BJ (cell line): ENCODE measurements around the gene LDLR. TPM values are rescaled to one million over a fixed set of nuclear protein-coding genes. Genes with fewer than 3 reads are reported as not detected.
A peak's percentile ranks its signal among the peaks of the same experiment; 100 is the strongest.

Experiments
- CTCF ChIA-PET: fragments of 350-600 bp; formaldehyde crosslinking; extraction: SDS; loops from one replicate; lab custom pipeline; 2021; ENCODE audit warnings: antibody characterized with exemption, inconsistent platforms; lab: Yijun Ruan, JAX
- POLR2A ChIA-PET: fragments of 300-600 bp; sonication (Branson Sonifier 250); formaldehyde crosslinking; extraction: SDS; loops from one replicate; lab custom pipeline; 2021; ENCODE audit warnings: antibody characterized with exemption; lab: Charles Lee
- DNase-seq: peaks from one replicate; pipeline ENCODE4 v3.0.0-alpha.2; 2011; ENCODE audit warnings: low read depth
- H3K27me3 ChIP-seq: 2 replicates; pipeline ENCODE4 v1.6.0; 2011; ENCODE audit warnings: low read length; ENCODE audit not compliant: control insufficient read depth, insufficient read depth
- H3K36me3 ChIP-seq: 2 replicates; pipeline ENCODE4 v1.5.1; 2011; ENCODE audit warnings: low read length; ENCODE audit not compliant: control insufficient read depth, insufficient read depth
- H3K4me3 ChIP-seq: 2 replicates; pipeline ENCODE4 v1.5.1; 2011; ENCODE audit warnings: low read depth, mild to moderate bottlenecking, control low read depth, low read length
- polyA plus RNA-seq: library from polyadenylated mRNA; depleted of rRNA; stranded (reverse); fragments of >200 nt; gene quantifications from 2 replicates; pipeline ENCODE4 v1.2.3, GENCODE V29; 2011
- TF ChIP-seq, protein P1 (sequence below): IDR thresholded peaks from 2 replicates; pipeline ENCODE4 v1.5.1; 2011; ENCODE audit warnings: low read depth, mild to moderate bottlenecking, control low read depth, inconsistent platforms, low read length, moderate library complexity; ENCODE audit not compliant: insufficient read depth

The LDLR gene
- polyA plus RNA-seq, 1 experiment = 60.0 TPM

DNA sequence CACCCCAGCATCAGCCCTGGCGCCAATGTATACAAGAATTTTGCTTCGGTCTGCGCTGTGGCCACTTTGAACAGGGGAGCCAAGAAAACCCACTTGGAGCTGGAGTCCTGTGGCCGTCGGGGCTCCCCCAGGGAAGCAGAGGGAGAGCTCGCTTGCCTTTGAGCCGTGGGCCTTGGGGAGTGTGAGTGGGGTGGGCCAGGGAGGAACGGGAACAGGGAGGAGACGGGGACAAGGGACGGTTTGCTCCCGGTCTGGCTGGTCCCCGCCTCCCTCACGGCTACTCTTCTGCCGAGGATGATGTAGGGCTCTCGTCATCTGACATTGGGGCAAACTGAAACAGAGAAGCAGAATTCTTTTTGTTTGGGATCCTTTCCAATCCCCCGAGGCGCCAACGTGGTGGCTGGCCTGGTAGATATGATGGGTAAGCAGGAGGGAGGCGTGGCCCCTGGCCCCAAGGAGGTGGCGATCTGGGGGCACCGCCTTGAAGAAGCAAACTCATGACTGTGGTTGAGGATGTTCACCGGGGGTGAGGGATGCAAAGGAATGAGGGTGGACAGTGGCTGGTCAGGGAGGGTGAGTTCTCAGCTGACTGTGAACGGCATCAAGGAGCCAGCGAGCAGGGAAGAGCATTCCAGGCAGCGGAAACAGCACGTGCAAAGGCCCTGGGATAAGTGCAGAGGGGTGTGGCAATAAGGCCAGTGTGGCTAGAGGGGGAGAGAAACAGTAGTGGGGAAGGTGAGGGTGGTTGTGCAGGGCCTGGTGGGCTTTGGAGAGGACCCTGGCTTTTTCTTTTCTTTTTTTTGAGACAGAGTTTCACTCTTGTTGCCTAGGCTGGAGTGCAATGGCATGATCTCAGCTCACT, 77.2 kb downstream of the LDLR start:
- H3K4me3 ChIP-seq = no peak overlapping the region
- POLR2A ChIA-PET = no interaction called here
- no peaks in the 10 kb centered on the region for H3K27me3 ChIP-seq
- TF ChIP-seq, protein P1, sequence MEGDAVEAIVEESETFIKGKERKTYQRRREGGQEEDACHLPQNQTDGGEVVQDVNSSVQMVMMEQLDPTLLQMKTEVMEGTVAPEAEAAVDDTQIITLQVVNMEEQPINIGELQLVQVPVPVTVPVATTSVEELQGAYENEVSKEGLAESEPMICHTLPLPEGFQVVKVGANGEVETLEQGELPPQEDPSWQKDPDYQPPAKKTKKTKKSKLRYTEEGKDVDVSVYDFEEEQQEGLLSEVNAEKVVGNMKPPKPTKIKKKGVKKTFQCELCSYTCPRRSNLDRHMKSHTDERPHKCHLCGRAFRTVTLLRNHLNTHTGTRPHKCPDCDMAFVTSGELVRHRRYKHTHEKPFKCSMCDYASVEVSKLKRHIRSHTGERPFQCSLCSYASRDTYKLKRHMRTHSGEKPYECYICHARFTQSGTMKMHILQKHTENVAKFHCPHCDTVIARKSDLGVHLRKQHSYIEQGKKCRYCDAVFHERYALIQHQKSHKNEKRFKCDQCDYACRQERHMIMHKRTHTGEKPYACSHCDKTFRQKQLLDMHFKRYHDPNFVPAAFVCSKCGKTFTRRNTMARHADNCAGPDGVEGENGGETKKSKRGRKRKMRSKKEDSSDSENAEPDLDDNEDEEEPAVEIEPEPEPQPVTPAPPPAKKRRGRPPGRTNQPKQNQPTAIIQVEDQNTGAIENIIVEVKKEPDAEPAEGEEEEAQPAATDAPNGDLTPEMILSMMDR = no peak
- CTCF ChIA-PET = interaction anchor here (0.6 kb wide), 1 partner anchor 18 kb away, joined by 3 read pairs; no protein-coding TSS in a partner anchor
- peak; percentile 86 for DNase-seq
- H3K36me3 ChIP-seq = peaks cover 20% of the 10 kb centered on the region

DNA sequence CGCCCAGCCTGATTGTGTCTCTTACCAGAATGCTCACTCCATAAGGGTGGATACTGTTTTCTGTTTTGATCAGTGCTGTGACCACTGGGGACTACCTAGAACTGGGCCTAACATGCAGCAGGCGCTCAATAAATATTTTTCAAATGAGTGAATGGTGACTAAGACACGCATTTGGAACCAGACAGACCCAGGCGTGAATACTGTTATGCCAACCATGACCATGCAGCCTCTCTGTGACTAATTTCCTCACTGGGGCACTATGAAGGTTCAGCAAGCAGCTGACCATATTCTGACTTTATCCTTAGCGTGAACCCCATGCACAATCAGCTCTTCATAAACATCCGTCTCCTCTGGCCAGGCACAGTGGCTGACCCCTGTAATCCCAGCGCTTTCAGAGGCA, 79.3 kb downstream of the LDLR start:
- POLR2A ChIA-PET = interaction anchor here (0.5 to 1.0 kb wide), 4 partner anchors 9 to 110 kb away, joined by 4 to 12 read pairs (median 8); no protein-coding TSS in a partner anchor
- Histone ChIP-seq H3K4me3 (no peak overlapping the region), H3K36me3 (peaks cover 32% of the 10 kb centered on the region), H3K27me3 (no peaks in the 10 kb centered on the region)
- peak; percentile 95 for DNase-seq
- TF ChIP-seq, protein P1 = no peak
- CTCF ChIA-PET = interaction anchor here (0.7 to 1.9 kb wide), 8 partner anchors 14 to 42 kb away, joined by 3 to 6 read pairs (median 5); no protein-coding TSS in a partner anchor

DNA sequence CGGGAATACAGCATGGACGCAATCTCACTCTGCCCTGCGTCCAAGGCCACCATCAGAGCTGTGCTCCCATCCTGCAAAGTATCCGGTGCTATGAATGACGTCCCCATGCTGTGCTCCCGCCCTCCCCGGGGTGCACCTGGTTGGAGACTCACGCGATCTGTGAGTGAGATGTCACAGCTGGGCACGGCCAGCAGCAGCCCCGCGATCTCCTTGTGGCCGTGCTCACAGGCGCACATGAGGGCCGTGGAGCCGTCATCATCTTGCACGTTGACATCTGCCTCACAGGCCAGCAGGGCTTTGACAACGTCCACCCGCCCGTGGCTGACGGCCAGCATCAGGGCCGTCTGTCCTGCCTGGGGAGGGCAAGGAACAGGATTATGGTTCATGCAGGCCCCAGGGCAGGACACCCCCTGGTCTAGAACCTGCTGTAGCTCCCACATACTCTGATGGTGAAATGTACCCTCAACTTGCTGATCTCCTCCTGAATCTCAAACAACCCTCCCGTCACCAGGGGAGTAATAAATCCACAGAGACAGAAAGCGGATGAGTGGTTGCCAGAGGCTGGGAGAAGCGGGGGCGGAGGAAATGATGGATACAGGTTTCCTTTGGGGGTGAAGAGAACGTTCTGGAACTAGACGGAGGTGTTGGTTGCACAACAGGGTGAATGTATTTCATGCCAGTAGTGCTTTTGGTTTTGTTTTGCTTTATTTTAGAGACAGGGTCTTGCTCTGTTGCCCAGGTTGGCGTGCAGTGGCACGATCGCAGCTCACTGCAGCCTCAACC, 80.8 kb downstream of the LDLR start:
- no peak for DNase-seq
- TF ChIP-seq, protein P1 = no peak
- H3K4me3 ChIP-seq = no peak overlapping the region
- ChIA-PET POLR2A (no interaction called here), CTCF (interaction anchor here (0.7 to 1.7 kb wide), 5 partner anchors 24 to 40 kb away, joined by 4 to 6 read pairs (median 5); no protein-coding TSS in a partner anchor)
- no peaks in the 10 kb centered on the region for H3K27me3 ChIP-seq
- peaks cover 39% of the 10 kb centered on the region for H3K36me3 ChIP-seq

DNA sequence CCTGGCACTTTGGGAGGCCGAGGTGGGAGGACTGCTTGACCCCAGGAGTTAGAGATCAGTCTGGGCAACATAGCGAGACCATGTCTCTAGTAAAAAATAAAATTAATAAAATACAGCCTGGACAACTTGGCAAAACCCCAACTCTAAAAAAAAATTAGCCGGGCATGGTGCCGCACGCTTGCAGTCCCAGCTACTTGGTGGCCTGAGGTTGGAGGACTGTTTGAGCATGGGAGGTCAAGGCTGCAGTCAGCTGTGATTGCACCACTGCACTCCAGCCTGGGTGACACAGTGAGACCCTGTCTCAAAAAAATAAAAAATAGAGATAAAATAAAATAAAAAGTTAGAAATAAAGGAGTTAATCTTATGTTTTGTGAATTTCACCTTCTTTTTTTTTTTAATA, 81.9 kb downstream of the LDLR start:
- POLR2A ChIA-PET = interaction anchor here (0.7 kb wide), 1 partner anchor 358 kb away, joined by 4 read pairs; the partner anchor contains the start of gene ECSIT
- TF ChIP-seq, protein P1 = no peak
- CTCF ChIA-PET = no interaction called here
- Histone ChIP-seq H3K4me3 (no peak overlapping the region), H3K36me3 (peaks cover 44% of the 10 kb centered on the region), H3K27me3 (no peaks in the 10 kb centered on the region)
- no peak for DNase-seq

DNA sequence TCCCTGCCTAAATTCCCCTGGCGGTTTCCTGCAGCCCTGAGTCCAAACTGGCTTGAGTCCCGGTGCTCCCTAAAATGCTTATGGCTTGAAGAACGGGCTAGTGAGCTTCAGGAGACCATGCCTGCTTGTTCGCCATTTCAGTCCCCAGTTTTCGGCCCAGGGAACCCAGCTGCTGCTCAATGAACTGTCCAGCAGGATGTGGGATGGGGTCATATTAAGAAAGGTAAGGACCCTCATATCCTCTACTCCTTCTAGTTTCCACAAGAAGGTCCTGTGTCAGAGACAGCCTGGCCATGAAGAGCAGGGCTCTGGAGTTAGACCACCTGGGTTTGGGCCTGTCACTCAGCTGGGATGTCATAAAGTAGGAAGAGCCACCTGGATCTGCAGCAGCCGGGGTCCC, 83.3 kb downstream of the LDLR start:
- ChIA-PET CTCF (no interaction called here), POLR2A (no interaction called here)
- DNase-seq = no peak
- no peak overlapping the region for H3K4me3 ChIP-seq
- peaks cover 51% of the 10 kb centered on the region for H3K36me3 ChIP-seq
- TF ChIP-seq, protein P1 = no peak
- H3K27me3 ChIP-seq = no peaks in the 10 kb centered on the region
